RPMI7951 (cell line): ENCODE data around the gene SLC25A48. TPM values are rescaled to one million over a fixed set of nuclear protein-coding genes. Genes with fewer than 3 reads are reported as not detected.
A peak's percentile ranks its signal among the peaks of the same experiment; 100 is the strongest.
"Not testable (repeated sequence)": the region's sequence is repeated elsewhere in the genome, so short reads cannot be mapped to it uniquely, and the experiment has no call there.

Experiments used
- DNase-seq: peaks from one replicate; pipeline ENCODE4 v3.0.0-alpha.2; 2012; ENCODE audit warnings: low read depth
- total RNA-seq: library from RNA; depleted of rRNA; stranded (reverse); fragments of >200 nt; shearing (Covaris generic); gene quantifications from 2 replicates; pipeline ENCODE4 v1.2.3, GENCODE V29; 2014

The SLC25A48 gene
- total RNA-seq, 1 experiment from 2014 or later, result not detected

DNA sequence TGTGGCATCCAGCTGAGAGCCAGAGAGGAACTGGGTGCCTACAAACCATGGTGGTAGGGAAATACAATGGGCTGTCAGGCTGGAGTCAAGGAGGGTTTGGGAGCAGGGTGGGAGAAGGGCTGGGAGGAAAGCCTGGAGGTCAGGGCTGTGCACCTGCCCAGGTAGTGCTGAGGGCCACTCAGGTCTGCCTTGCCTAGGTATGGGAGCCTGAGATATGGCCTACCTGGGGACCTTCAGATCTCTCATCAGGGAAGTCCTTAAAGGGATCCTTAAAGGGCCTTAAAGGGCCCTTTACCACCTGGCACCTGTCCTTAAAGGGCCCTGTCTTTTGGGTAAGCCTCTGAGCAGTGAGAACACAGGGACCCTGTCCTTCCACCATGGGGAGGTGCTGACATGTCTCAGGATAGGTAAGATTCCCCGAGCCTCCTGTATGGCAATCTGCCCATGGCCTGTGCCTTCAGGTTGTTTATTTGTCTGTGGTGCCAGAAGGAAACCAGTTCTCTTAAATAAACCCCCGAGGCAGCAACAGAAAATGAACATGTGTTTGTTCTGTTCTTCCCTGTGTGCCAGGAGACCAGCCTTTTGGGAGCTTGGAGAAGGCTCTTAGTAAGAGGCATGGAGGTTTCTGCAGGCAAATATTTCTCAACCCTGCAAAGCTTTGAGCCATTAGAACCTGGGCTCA, 23.3 kb downstream of the SLC25A48 start:
- no peak for DNase-seq

DNA sequence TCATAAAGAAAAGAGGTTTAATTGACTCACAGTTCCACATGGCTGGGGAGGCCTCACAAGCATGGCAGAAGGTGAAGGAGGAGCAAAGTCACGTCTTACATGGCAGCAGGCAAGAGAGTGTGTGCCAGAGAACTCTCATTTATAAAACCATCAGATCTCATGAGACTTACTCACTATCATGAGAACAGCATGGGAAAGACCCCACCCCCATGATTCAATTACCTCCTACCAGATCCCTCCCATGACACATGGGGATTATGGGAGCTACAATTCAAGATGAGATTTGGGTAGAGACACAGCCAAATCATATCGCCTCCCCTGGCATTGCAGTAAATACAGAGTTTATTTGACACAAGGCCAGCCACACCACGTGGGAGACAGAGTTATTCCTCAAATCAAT, 24.7 kb downstream of the SLC25A48 start:
- DNase-seq, result not testable (repeated sequence)

- no peak for DNase-seq
These were observed 25.2 kb downstream of the SLC25A48 start for GRCh38 chr5:135859641-135860040.

- DNase-seq, result no peak
These were observed 27.2 kb downstream of the SLC25A48 start for GRCh38 chr5:135861641-135862040.

- DNase-seq, result no peak
These were observed 27.6 kb downstream of the SLC25A48 start for GRCh38 chr5:135862086-135862485.

GRCh38 chr5:135862744-135863143, 28.3 kb downstream of the SLC25A48 start:
- DNase-seq, result no peak

DNA sequence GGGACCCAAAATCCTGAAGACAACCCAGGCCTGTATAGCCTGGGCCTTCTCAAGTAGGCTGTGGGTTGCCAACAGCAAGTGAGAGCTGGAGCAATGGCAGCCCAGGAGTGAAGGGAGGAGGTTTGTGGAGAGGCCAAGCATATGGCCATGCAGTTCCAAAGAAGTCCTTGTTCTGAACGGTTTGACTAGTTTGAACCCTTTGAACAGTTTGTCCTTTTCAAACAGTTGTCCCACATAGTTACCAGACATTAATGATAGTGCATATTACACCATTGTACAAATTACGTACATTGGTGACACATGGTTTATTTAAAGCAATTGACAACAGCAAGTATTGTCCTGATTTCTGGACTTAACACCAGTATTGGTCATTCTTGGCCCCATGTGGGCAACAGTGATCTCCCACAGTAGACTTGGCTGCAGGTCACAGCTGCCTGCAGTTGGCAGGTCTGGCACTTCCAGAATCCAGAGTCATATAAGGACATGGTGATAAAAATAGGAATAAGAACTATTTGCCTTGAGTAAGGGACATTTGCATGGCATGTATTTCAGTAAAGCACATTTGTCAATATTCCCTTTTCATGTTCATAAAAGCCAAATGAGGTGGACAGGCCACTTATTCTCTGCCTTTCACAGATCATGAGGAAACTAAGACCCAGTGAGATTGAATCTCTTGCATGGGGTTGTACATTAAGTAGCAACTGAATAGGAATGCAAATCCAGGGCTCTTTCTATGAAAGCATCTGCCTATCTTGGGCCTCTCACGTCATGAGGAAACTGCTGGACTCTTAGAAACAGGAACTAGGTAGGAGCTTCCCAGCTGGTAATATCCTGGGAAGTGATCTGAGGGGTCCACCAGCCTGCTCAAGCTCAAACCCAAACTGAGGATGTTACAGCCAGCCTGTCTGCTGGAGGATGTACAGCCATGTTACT, 30.3 kb downstream of the SLC25A48 start:
- DNase-seq, result no peak

GRCh38 chr5:135866016-135866415, 31.6 kb downstream of the SLC25A48 start:
- no peak for DNase-seq

DNA sequence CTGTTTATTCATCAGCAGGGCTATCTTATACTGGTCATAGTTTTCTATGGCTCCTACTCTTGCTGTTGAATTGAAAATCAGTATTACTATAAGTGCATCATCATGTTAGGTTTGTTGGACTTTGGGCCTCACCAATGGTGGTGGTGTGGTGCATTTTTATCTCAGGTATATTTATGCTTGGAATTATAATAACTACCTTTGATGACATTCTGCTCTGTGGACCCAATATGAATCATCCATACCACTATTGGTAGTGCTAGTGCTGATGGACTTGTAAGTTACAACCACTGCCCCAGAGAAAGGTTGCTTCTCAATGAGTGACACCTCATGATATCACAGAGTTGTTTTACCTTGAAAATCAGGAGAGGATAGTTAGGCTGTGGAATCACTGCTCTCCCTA, 33.1 kb downstream of the SLC25A48 start:
- DNase-seq, result no peak

DNA sequence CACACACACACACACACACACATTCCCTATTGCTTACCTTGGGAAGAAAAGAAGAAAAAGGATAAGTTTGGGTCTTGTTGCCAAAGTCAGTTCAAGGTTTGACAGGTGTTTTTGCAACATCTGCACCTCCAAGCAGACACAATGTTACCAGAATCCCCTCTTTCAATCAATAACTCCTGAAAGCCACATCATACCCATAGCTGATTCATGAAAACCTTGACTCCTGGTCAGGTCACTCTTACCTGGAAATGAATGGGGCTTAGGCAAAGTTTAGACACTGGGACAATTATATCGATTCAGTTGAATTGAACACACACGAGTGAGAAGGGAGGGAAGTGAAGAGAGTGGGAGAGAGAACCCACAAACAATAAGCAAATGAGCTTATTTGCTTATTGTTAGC, 34.2 kb downstream of the SLC25A48 start:
- no peak for DNase-seq

DNA sequence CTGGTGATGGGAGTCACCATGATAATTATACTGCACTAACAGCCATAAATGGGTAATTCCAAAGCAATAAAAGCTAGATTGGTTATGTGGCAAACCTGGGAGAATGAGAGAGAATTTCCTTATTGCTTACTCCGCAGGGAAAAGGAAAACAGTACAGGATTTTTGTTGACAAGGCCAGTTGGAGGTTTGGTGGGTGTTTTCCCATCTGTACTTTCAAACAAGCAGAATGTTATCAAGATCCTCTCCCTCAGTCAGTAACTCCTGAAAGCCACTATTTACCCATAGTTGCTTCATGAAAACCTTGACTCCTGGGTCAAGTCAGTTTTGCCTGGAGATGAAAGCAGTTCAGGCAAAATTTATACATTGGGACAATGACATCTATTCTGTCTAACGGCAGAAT, 34.8 kb downstream of the SLC25A48 start:
- no peak for DNase-seq

DNA sequence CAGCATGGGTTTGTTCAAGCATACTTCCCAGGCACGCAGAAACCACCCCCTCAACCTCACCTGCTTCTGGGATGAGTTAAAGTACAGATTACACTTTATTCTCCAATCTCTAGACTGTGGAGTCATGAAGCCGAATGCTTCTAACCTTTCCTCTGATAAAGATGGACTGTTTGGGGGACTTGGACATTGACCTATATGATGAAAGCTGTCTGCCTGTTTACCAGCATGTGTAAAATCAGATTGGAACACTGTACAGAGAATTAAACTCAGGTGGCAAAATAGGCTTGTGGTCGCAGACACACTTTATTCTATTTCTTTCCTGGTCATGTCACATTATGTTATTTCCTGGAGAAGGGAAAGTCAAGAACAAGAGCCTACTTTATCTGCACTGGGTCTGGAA, 35.5 kb downstream of the SLC25A48 start:
- DNase-seq, result no peak

DNA sequence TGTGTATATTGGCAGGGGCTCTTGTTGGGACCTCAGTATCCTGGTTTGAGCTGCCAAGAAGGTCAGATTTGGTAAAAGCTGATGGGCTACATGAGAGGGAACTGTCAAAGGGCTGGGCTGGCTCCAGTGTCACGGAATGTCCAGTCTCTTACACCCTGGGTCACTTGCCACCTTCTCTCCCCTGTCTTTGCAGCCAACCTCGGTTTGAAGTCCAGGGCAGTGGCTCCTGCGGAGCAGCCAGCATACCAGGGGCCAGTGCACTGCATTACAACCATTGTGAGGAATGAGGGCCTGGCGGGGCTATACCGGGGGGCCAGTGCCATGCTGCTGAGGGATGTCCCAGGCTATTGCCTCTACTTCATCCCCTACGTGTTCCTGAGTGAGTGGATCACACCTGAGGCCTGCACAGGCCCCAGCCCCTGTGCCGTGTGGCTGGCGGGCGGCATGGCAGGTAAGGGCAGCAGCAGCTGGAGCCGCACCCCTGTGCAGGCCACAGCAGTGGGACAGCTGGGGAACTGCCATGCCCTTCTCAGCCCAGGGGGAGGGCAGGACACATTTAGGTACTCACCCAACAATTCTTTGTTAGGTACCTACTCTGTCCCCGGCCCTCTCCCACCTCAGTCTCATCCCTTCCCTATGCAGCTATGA, 36.9 kb downstream of the SLC25A48 start:
- no peak for DNase-seq

- no peak for DNase-seq
These were observed 39.4 kb downstream of the SLC25A48 start for GRCh38 chr5:135873831-135874230.

- DNase-seq, result no peak
These were observed 40.0 kb downstream of the SLC25A48 start for GRCh38 chr5:135874461-135874860.

GRCh38 chr5:135875567-135875966, 41.1 kb downstream of the SLC25A48 start:
- DNase-seq, result no peak

- no peak for DNase-seq
These were observed 41.7 kb downstream of the SLC25A48 start for GRCh38 chr5:135876146-135876545.

GRCh38 chr5:135877570-135878155, 43.2 kb downstream of the SLC25A48 start:
- no peak for DNase-seq

DNA sequence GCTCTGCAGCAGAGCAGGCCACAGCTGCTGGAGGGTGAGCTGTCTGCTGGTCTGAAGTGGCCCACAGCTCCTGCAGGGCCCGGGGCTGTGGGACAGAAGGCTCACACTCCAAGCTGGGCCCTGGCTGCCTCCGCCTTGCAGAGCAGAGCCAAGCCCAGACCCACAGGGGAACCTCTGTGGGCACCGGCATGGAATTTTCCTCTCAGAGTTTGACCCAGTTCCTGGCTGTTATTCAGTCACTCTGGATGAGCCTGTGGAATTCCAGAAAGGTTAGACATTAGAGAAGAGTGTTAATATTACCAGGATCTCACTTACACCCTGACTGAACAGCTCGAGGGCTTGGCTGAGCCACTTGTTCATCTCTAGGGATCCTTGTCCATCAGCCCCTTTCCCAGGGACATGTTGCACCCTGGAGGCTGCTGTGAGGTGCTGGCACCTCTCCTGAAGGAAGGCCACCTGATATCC, 43.7 kb downstream of the SLC25A48 start:
- DNase-seq, result peak; percentile 9

- DNase-seq, result no peak
These were observed 45.1 kb downstream of the SLC25A48 start for GRCh38 chr5:135879591-135879990.

- DNase-seq, result no peak
These were observed 45.8 kb downstream of the SLC25A48 start for GRCh38 chr5:135880278-135880677.

- DNase-seq, result no peak
These were observed 46.3 kb downstream of the SLC25A48 start for GRCh38 chr5:135880801-135881200.
